LNCAP (cell line): ENCODE measurements around the gene LIFR.

Experiments used
- TF ChIP-seq, protein P1 (sequence below): fragments of 450-650 bp; IDR thresholded peaks from 2 replicates; pipeline ENCODE4 v1.5.1; 2017; ENCODE audit warnings: mild to moderate bottlenecking

LIFR gene

DNA sequence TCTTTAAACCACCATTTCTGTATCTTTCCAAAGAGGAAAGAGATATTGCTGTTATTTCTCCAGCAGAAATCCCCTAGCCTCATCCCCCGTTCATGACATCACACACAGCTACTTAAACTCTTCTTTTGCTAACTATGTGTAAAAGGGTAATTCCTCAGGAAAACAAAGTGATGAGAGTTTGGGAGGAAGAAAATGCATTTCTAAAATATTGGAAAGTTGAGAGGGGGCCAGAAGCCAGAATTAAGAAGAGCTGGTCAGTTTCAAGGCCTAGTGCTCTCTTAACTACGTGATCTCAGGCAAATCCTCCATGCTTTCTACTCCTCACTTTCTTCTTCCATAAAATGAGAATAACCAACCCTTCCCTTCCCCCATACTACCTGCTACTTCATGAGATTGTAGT, 109.4 kb downstream of the LIFR start:
- TF ChIP-seq, protein P1, sequence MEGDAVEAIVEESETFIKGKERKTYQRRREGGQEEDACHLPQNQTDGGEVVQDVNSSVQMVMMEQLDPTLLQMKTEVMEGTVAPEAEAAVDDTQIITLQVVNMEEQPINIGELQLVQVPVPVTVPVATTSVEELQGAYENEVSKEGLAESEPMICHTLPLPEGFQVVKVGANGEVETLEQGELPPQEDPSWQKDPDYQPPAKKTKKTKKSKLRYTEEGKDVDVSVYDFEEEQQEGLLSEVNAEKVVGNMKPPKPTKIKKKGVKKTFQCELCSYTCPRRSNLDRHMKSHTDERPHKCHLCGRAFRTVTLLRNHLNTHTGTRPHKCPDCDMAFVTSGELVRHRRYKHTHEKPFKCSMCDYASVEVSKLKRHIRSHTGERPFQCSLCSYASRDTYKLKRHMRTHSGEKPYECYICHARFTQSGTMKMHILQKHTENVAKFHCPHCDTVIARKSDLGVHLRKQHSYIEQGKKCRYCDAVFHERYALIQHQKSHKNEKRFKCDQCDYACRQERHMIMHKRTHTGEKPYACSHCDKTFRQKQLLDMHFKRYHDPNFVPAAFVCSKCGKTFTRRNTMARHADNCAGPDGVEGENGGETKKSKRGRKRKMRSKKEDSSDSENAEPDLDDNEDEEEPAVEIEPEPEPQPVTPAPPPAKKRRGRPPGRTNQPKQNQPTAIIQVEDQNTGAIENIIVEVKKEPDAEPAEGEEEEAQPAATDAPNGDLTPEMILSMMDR, result no peak

DNA sequence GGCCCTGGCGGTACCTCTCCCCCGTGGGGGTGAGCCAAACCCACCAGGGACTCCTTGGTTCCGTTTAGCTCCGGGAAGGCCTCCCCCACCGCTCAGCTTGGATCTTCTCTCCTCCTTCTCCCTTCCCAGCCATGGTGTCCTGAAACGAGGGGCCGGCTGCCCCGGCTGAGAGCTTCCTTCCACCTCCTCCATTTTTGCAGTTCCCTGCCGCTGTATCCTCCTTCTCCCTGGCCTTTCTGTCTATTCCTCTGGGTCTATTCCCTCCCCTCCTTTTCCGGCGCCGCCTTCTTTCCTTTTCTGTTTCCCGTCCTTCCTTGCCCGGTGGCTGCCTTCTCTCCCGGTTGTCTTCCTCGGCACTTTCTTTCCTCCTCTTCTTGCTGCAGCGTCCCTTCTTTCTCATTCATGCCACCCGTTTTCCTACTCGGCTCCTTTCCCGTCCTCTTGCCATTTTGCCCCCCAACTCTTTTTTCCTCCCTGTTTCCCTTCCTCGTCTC, 110.4 kb downstream of the LIFR start:
- TF ChIP-seq, protein P1, result no peak

DNA sequence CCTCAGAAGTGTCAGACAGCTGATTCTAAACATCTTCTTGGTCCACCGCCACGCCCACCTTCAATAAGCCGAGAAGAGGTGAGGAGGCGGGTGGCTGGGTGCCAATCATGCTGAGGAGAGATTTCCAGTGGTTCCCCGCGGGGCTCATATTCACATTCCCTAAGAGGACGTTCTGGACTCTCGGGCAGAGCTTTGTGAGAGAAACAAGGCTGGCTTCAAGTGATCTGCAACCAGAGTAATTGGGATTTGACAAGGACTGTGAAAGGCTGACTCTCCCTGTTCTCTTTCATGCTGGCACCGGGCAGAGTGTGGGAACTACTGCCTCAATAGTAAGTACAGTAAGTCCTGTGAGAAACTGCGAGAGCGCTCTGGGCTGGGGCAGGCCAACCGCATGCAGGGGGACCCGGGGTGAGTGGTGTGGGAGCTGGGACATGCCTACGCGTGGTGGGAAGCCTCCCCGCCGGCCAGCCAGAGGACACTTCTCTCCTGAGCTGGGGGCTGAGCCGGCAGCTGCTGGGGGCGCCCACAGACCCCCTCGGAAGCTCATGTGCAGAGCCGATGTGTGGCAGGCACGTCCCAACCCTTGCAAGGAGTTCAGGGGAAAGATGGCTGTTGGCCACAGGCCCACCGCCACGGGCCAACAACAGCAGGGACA, 110.9 kb downstream of the LIFR start:
- TF ChIP-seq, protein P1, result no peak

DNA sequence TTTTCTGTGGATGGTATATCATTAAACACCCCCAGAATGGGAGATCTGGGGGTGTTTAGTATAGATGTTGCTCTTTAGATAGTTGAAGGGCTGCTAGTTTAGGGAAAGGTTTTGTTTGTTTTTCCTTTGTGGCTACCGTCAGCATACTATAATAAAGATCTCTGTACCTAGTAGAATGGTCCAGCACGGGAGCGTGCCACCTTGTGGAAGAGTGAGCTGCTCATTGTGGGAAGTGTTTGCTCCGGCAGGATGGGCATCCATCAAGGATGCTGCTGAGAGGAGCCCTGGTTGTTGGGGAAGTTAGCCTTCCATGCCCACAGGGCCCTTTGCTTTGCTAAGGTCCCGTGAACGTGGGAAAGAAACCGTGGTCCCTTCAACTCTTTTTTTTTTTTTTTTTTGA, 113.1 kb downstream of the LIFR start:
- TF ChIP-seq, protein P1, result no peak

DNA sequence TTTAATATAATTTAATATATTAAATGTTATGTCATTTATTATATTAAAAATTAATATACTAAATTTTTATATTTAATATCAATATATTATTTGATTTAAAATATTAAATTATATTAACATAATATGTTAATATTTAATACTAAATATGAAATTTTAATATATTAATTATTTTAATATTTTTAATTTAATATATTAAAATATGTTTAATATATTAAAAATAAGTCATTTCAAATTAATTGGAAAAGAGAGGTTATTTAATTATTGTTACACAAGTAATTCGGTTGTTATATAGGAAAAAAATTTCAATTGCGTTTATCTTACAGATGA, 114.2 kb downstream of the LIFR start:
- TF ChIP-seq, protein P1, result no peak

DNA sequence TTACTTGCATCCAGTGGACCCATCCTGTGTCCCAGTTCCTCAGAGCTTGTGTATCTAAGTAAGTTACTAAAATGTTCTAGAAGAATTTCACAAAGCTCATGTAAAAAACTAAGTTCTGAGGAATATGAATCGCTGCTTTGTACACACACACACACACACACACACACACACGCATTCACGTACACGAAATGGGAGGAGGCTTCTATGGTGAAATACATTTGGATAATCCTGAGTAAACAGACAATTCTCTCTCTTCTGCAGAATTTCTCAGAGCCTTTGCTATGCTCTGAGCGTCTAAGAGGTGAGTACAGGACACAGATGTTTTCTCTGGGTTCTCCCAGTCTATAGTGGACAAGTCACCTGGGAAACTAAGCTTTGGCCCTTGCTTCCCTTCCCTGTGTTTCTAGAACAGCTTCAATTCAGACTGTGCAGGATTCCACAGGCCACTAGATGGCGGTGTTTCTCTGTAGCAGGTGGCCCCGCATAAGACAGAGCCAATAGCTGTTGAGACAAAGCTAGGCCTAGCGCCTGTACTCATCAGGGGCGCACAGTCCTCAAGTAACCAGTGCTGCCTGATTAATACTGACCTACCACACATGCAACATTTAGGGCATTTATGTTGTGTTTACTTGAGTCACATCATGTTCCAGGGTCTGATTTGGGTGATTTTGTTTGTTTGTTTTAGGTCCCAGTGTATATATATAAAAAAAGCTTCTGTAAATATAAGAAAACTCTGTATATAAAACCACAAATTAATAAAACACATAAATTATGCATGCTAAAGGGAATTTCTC, 114.8 kb downstream of the LIFR start:
- TF ChIP-seq, protein P1, result peak; percentile 92

DNA sequence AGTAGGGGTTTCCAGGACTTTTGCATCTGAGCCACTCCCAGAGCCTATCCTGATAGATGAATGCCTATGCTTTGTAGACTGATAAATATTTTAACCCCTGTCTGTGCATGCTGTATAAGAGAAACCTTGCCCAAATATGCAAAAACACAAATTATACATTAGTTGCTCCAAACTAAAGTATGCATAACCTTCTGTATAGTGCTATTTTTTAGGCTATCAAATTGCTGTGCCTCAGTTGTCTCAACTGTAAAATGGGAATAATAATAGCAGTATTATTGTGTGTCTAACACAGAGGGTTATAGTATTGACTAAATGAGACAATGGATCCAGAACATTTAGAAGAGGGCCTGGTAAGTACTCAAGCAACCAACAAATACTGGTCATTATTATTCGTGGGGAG, 117.7 kb downstream of the LIFR start:
- TF ChIP-seq, protein P1, result no peak
